ENCODE measurements around the gene TMEM53. TPM values are rescaled to one million over a fixed set of nuclear protein-coding genes. Genes with fewer than 3 reads are reported as not detected.
A peak's percentile ranks its signal among the peaks of the same experiment; 100 is the strongest.

TMEM53 gene
- total RNA-seq, 1 donor from 2014 or later: 6.1 TPM

- no peak for FAIRE-seq
- Histone ChIP-seq H3K36me3 (ENCODE audit: control insufficient read depth, insufficient read depth, low read length) (no peaks in the 10 kb centered on the region), H3K27me3 (ENCODE audit: control insufficient read depth, insufficient read depth, low read length) (no peaks in the 10 kb centered on the region), H3K4me3 (ENCODE audit: low read depth, low read length) (no peak overlapping the region)
- no peak for TF ChIP-seq CTCF (IDR thresholded peaks at IDR 0.05; ENCODE audit: insufficient read depth, low read length, severe bottlenecking)
- no peak for DNase-seq (ENCODE audit: low read depth)
Observed at GRCh38 chr1:44621841-44622286, 52.4 kb downstream of the TMEM53 start.

- FAIRE-seq: peak; percentile 79
- Histone ChIP-seq H3K36me3 (ENCODE audit: control insufficient read depth, insufficient read depth, low read length) (no peaks in the 10 kb centered on the region), H3K4me3 (ENCODE audit: low read depth, low read length) (no peak overlapping the region), H3K27me3 (ENCODE audit: control insufficient read depth, insufficient read depth, low read length) (peaks cover 2% of the 10 kb centered on the region)
- TF ChIP-seq CTCF (IDR thresholded peaks at IDR 0.05; ENCODE audit: insufficient read depth, low read length, severe bottlenecking): no peak
- DNase-seq (ENCODE audit: low read depth): no peak
Observed at GRCh38 chr1:44620072-44620471, 54.2 kb downstream of the TMEM53 start.

GRCh38 chr1:44619261-44619900 lies 54.9 kb downstream of the TMEM53 start:
- H3K4me3 ChIP-seq (ENCODE audit: low read depth, low read length): no peak overlapping the region
- TF ChIP-seq CTCF (IDR thresholded peaks at IDR 0.05; ENCODE audit: insufficient read depth, low read length, severe bottlenecking): no peak
- no peaks in the 10 kb centered on the region for H3K36me3 ChIP-seq (ENCODE audit: control insufficient read depth, insufficient read depth, low read length)
- peak; percentile 31 for DNase-seq (ENCODE audit: low read depth)
- FAIRE-seq: no peak
- H3K27me3 ChIP-seq (ENCODE audit: control insufficient read depth, insufficient read depth, low read length): peaks cover 2% of the 10 kb centered on the region

- TF ChIP-seq CTCF (IDR thresholded peaks at IDR 0.05; ENCODE audit: insufficient read depth, low read length, severe bottlenecking): no peak
- Histone ChIP-seq H3K4me3 (ENCODE audit: low read depth, low read length) (no peak overlapping the region), H3K36me3 (ENCODE audit: control insufficient read depth, insufficient read depth, low read length) (no peaks in the 10 kb centered on the region), H3K27me3 (ENCODE audit: control insufficient read depth, insufficient read depth, low read length) (peaks cover 2% of the 10 kb centered on the region)
- FAIRE-seq (no peak), DNase-seq (ENCODE audit: low read depth) (no peak)
Observed at GRCh38 chr1:44617703-44618029, 56.6 kb downstream of the TMEM53 start.

- H3K27me3 ChIP-seq (ENCODE audit: control insufficient read depth, insufficient read depth, low read length): peaks cover 2% of the 10 kb centered on the region
- DNase-seq (ENCODE audit: low read depth): peak; percentile 61
- peak overlapping the region; percentile 27 for H3K4me3 ChIP-seq (ENCODE audit: low read depth, low read length)
- no peak for FAIRE-seq
- no peaks in the 10 kb centered on the region for H3K36me3 ChIP-seq (ENCODE audit: control insufficient read depth, insufficient read depth, low read length)
- no peak for TF ChIP-seq CTCF (IDR thresholded peaks at IDR 0.05; ENCODE audit: insufficient read depth, low read length, severe bottlenecking)
Observed at GRCh38 chr1:44616991-44617702, 57.1 kb downstream of the TMEM53 start.

Data from bronchial epithelial cell (primary cell).